Stimulated activated memory B cell treated with anti-CD40 and anti-IgM and Interleukin-4, amounts not matched to agents 10 μg/mL and 1 μg/mL and 100 μg/mL, for 72 hours (primary cell): Measurements from ENCODE around the gene CCDC134.

Experiments
- ATAC-seq: fragments of 150-1000 bp; cut with Tn5 transposase; 2 replicates; pipeline ENCODE4 v1.10.0; 2021
- H3K27ac Mint-ChIP-seq: one replicate; pipeline ENCODE4 v1.8.0; 2022; ENCODE audit warnings: mild to moderate bottlenecking, mixed read lengths
- H3K27me3 Mint-ChIP-seq: one replicate; pipeline ENCODE4 v1.8.0; 2022; ENCODE audit warnings: mixed read lengths
- H3K36me3 Mint-ChIP-seq: one replicate; pipeline ENCODE4 v1.8.0; 2022; ENCODE audit warnings: mixed read lengths
- H3K4me1 Mint-ChIP-seq: one replicate; pipeline ENCODE4 v1.8.0; 2022; ENCODE audit warnings: mixed read lengths
- H3K4me3 Mint-ChIP-seq: one replicate; pipeline ENCODE4 v1.8.0; 2022; ENCODE audit warnings: mild to moderate bottlenecking, moderate library complexity, mixed read lengths
- H3K9me3 Mint-ChIP-seq: one replicate; pipeline ENCODE4 v1.8.0; 2022; ENCODE audit warnings: mixed read lengths

Gene CCDC134

DNA sequence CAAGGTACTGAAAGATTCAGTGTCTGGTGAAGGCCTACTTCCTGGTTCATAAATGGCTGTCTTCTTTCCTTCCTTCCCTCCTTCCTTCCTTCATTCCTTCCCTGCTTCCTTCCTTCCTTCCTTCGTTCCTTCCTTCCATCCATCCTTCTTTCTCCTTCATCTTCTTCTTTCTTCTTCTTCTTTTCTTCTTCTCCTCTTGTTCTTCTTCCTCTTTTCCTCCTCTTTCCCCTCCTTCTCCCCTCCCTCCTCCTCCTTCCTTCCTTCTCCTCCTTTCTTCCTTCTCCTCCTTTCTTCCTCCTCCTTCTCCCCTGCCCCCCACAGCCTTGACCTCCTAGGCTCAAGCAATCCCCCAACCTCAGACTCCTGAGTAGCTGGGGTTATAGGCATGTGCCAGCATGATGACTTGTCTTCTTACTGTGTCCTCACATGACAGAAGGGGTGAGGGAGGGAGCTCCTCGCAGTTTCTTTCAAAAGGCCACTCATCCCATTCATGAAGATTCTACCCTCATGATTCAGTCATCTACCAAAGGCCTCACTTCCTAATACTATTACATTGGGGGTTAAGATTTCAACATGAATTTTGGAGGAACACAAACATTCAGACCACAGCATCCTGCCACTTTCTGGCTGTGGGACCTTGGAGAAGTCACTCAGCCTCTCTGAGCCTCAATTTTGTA lies 22.6 kb upstream of the CCDC134 start:
- no peaks in the 10 kb centered on the region for H3K36me3 Mint-ChIP-seq
- peak overlapping the region; percentile 61 for H3K27ac Mint-ChIP-seq
- no peaks in the 10 kb centered on the region for H3K9me3 Mint-ChIP-seq
- no peak overlapping the region for H3K4me3 Mint-ChIP-seq
- peaks cover 31% of the 10 kb centered on the region for H3K4me1 Mint-ChIP-seq
- ATAC-seq: no peak
- H3K27me3 Mint-ChIP-seq: no peaks in the 10 kb centered on the region

- Mint-ChIP-seq H3K4me1 (peaks cover 42% of the 10 kb centered on the region), H3K36me3 (peaks cover 7% of the 10 kb centered on the region), H3K27me3 (no peaks in the 10 kb centered on the region), H3K27ac (peak overlapping the region; percentile 85), H3K9me3 (no peaks in the 10 kb centered on the region), H3K4me3 (peak overlapping the region; percentile 49)
- no peak for ATAC-seq
Observed at GRCh38 chr22:41779929-41780505, 20.5 kb upstream of the CCDC134 start.

DNA sequence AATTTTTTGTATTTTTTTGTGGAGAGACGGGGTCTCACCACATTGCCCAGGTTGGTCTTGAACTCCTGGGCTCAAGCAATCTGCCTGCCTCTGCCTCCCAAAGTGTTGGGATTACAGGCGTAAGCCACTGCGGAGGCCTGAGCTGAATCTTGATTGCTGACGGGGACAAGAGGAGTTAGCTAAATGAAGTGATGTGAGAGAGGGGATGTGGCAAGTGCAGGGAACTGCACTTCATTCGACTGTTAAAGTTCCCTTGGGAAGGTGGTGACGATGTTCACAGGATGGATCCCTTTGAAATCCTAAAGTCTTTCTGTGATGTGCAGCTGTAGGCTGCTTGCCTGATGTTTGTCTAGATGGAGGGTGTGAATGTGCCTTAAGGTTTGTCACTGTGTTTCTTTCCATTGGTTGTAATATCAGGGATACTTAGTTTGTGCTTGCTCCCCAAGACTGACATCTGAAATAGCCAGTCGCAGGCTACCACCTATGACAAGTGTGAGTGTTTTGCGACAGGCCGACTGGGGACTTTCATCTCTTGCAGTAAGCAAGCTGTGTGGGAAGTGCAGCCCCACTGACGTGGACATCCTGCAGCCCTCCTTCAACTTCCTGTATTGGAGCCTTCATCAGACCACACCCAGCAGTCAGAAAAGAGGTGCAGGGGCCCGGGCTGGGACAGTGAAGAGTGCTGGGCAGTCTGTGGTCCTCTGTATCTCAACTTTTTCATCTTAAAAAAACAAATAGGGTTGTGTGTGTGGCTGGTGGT lies 19.6 kb upstream of the CCDC134 start:
- H3K9me3 Mint-ChIP-seq: no peaks in the 10 kb centered on the region
- ATAC-seq: peak; percentile 99
- H3K27me3 Mint-ChIP-seq: no peaks in the 10 kb centered on the region
- peak overlapping the region; percentile 85 for H3K27ac Mint-ChIP-seq
- peak overlapping the region; percentile 84 for H3K4me3 Mint-ChIP-seq
- H3K36me3 Mint-ChIP-seq: peaks cover 7% of the 10 kb centered on the region
- H3K4me1 Mint-ChIP-seq: peaks cover 42% of the 10 kb centered on the region

- no peaks in the 10 kb centered on the region for H3K27me3 Mint-ChIP-seq
- no peaks in the 10 kb centered on the region for H3K9me3 Mint-ChIP-seq
- peak overlapping the region; percentile 84 for H3K4me3 Mint-ChIP-seq
- H3K36me3 Mint-ChIP-seq: peaks cover 7% of the 10 kb centered on the region
- H3K4me1 Mint-ChIP-seq: peaks cover 45% of the 10 kb centered on the region
- H3K27ac Mint-ChIP-seq: peak overlapping the region; percentile 85
- peak; percentile 34 for ATAC-seq
Observed at GRCh38 chr22:41781507-41781906, 19.0 kb upstream of the CCDC134 start.

GRCh38 chr22:41782316-41782715 lies 18.2 kb upstream of the CCDC134 start:
- Mint-ChIP-seq H3K27me3 (no peaks in the 10 kb centered on the region), H3K4me1 (peaks cover 50% of the 10 kb centered on the region), H3K27ac (peak overlapping the region; percentile 85), H3K4me3 (peak overlapping the region; percentile 84), H3K9me3 (no peaks in the 10 kb centered on the region), H3K36me3 (peaks cover 7% of the 10 kb centered on the region)
- ATAC-seq: no peak

- Mint-ChIP-seq H3K27ac (peak overlapping the region; percentile 85), H3K9me3 (no peaks in the 10 kb centered on the region), H3K4me1 (peaks cover 50% of the 10 kb centered on the region), H3K36me3 (peaks cover 7% of the 10 kb centered on the region), H3K4me3 (peak overlapping the region; percentile 84), H3K27me3 (no peaks in the 10 kb centered on the region)
- no peak for ATAC-seq
Observed at GRCh38 chr22:41782751-41783150, 17.7 kb upstream of the CCDC134 start.

DNA sequence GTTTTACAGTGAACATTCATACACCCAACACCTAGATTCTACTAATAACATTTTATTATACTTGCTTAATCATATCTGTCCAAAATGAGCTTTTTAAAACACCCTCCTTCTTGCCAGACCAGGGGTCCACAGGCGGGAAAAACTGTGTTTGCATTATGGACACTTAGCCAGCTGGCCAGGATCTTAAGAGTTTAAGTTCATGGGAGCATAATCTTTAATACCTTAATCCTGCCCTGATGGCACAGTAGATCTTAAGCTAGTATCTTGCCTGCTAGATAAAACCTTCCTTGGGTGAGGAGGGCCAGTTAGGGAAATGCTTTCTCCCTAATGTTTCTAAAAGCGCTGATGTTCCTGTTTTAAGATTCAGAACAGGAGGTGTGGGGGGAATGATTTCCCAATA lies 13.1 kb upstream of the CCDC134 start:
- peaks cover 34% of the 10 kb centered on the region for H3K36me3 Mint-ChIP-seq
- no peak for ATAC-seq
- no peaks in the 10 kb centered on the region for H3K9me3 Mint-ChIP-seq
- H3K27ac Mint-ChIP-seq: no peak overlapping the region
- no peak overlapping the region for H3K4me3 Mint-ChIP-seq
- no peaks in the 10 kb centered on the region for H3K27me3 Mint-ChIP-seq
- peaks cover 31% of the 10 kb centered on the region for H3K4me1 Mint-ChIP-seq

DNA sequence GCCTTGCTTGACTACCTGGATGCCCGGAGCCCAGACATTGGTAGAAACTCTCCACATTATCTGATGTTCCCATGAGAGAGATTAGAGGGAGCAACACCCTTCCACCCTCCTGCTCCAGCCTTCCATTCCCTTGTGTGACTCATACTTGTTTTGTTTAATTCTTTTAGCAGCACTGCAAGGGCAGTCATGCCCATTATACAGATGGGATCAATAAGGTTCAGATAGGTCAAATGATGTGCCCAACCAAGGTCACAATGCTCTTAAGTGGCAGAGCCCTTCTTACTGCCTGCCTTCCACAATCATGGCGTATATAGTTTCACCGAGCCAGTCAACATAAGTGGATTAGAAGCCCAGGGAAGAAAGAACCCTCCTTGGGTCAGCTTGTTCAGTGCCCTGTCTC lies 6.6 kb upstream of the CCDC134 start:
- no peak for ATAC-seq
- Mint-ChIP-seq H3K4me1 (peaks cover 8% of the 10 kb centered on the region), H3K4me3 (no peak overlapping the region), H3K36me3 (peaks cover 58% of the 10 kb centered on the region), H3K9me3 (no peaks in the 10 kb centered on the region), H3K27me3 (no peaks in the 10 kb centered on the region), H3K27ac (no peak overlapping the region)

GRCh38 chr22:41798736-41799135 lies 1.7 kb upstream of the CCDC134 start:
- H3K27ac Mint-ChIP-seq: peak overlapping the region; percentile 99
- no peak overlapping the region for H3K4me3 Mint-ChIP-seq
- H3K36me3 Mint-ChIP-seq: peaks cover 21% of the 10 kb centered on the region
- no peaks in the 10 kb centered on the region for H3K27me3 Mint-ChIP-seq
- H3K4me1 Mint-ChIP-seq: peaks cover 30% of the 10 kb centered on the region
- no peak for ATAC-seq
- H3K9me3 Mint-ChIP-seq: no peaks in the 10 kb centered on the region

DNA sequence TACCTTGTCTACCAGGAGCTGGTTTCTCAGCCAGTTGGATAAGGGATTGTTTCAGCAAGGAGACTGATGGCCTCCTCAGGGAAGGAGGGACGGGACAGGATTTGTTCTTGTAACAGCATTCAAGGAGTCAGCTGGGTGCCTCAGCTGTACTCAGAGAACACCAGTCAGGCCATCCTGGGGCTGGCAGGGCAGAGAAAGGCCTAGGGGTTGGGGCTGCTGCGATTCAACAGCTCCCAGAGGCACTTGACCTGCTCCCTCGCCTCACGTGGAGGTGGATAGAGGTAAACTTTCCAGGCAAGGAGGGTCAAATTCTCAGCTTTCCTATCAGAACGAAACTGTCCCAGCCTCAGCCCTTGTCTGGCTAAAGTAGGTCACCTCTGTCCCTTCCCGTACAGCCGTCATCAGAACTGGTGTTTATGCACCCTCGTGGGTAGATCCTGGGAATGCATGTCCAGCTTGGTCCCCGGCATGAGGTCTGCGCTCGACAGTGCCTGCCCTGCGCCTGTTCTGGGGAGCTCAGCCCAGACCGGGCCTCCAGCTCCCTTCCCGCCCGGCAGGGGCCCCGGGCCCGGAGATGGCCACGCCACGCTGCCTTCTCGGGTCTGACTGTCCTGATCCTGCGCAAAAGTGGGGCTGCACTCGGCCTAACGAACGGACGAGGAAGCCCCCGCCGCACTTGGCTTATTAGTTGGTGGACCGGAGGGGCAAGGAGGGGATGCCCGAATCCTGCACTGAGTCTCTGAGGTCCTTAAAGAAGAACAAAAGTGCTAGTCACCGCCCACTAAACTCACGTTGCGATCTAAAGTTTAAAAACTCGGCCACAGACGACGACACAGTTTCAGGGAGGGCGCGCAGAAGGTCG lies 762 bp upstream of the CCDC134 start:
- Mint-ChIP-seq H3K27me3 (no peaks in the 10 kb centered on the region), H3K9me3 (no peaks in the 10 kb centered on the region), H3K4me3 (peak overlapping the region; percentile 95), H3K4me1 (peaks cover 30% of the 10 kb centered on the region), H3K27ac (peak overlapping the region; percentile 99), H3K36me3 (peaks cover 12% of the 10 kb centered on the region)
- ATAC-seq: peak; percentile 64

DNA sequence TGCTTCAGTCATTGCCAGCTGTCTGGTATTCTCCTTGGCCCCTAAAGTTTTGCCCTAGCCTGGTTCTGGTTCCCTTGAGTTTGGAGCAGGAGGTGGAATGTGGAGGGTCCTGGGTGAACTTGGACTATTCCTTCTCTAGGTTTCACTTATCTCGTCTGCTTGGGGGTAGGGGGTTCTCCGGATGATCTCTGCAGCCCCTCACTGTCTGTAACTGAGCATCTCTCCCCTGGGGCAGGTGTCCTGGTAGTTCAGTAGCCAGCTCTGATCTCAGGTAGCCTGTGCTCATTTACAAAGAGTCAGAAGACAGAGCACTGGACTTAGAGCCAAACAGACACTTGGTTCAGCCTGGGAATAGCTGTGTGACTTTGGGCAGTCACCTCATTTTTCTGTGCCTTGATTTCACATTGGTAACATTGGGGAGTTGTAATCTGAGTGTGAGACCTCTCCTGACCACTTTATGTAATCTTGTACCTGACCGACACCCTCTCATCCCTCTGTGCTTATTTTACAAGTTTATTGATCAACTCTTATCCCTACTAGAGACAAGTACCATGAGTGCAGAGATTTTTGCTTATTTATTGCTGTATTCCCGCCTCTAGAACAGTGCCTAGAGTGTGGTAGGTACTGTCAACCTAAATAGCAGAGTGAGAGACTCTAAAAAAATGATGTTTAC lies 804 bp downstream of the CCDC134 start:
- Mint-ChIP-seq H3K9me3 (no peaks in the 10 kb centered on the region), H3K27me3 (no peaks in the 10 kb centered on the region), H3K27ac (peak overlapping the region; percentile 99), H3K4me3 (peak overlapping the region; percentile 95), H3K36me3 (no peaks in the 10 kb centered on the region), H3K4me1 (peaks cover 30% of the 10 kb centered on the region)
- ATAC-seq: no peak

- Mint-ChIP-seq H3K27ac (peak overlapping the region; percentile 99), H3K9me3 (no peaks in the 10 kb centered on the region), H3K27me3 (no peaks in the 10 kb centered on the region), H3K4me3 (peak overlapping the region; percentile 95), H3K4me1 (peaks cover 30% of the 10 kb centered on the region), H3K36me3 (no peaks in the 10 kb centered on the region)
- ATAC-seq: no peak
Observed at GRCh38 chr22:41801886-41802285, 1.4 kb downstream of the CCDC134 start.

DNA sequence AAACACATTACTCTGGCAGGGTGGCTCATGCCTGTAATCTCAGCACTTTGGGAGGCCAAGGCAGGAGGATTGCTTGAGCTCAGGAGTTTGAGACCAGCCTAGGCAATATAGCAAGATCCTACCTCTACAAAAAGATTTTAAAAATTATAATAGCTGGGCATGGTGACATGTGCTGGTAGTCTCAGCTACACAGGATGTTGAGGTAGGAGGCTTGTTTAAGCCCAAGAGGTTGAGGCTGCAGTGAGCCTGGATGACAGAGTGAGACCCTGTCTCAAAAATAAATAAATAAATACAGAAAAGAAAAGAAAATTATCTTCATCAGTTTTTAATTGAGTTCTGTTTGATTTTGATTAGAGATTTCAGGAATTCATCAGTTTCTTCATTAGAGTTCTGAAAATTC lies 5.2 kb downstream of the CCDC134 start:
- H3K36me3 Mint-ChIP-seq: peaks cover 17% of the 10 kb centered on the region
- no peak for ATAC-seq
- H3K4me1 Mint-ChIP-seq: peaks cover 16% of the 10 kb centered on the region
- no peaks in the 10 kb centered on the region for H3K9me3 Mint-ChIP-seq
- H3K27ac Mint-ChIP-seq: no peak overlapping the region
- H3K27me3 Mint-ChIP-seq: no peaks in the 10 kb centered on the region
- no peak overlapping the region for H3K4me3 Mint-ChIP-seq

DNA sequence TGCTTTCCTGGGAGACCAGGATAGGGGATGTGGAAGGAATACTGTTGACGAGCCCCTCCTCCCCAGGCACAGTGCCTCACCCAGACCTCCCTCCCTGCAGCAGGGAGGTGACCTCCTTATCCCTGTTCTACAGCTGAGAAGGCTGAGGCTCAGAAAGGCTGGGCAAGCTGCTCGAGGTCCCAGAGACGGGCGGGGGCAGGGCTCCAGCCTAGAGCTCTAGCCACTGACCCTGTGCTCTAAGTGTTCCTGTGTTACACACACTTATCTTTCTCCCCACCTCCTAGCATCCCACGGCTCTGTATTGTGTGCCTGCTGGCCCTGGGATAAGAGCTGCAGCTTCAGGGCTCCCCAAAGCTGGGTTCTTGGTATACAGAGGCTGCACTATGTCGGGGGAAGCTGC lies 7.9 kb downstream of the CCDC134 start:
- H3K4me3 Mint-ChIP-seq: no peak overlapping the region
- ATAC-seq: no peak
- no peaks in the 10 kb centered on the region for H3K27me3 Mint-ChIP-seq
- peaks cover 17% of the 10 kb centered on the region for H3K36me3 Mint-ChIP-seq
- H3K4me1 Mint-ChIP-seq: no peaks in the 10 kb centered on the region
- no peak overlapping the region for H3K27ac Mint-ChIP-seq
- no peaks in the 10 kb centered on the region for H3K9me3 Mint-ChIP-seq
